Measurements from ENCODE around the gene EIF6. TPM values are rescaled to one million over a fixed set of nuclear protein-coding genes. Genes with fewer than 3 reads are reported as not detected.

Gene EIF6
- total and polyA plus RNA-seq, 9 of the 15 experiments (the other 6 are each of a cell fraction or from before 2014, with no cell fraction given): 165 to 832 (median 229) TPM

DNA sequence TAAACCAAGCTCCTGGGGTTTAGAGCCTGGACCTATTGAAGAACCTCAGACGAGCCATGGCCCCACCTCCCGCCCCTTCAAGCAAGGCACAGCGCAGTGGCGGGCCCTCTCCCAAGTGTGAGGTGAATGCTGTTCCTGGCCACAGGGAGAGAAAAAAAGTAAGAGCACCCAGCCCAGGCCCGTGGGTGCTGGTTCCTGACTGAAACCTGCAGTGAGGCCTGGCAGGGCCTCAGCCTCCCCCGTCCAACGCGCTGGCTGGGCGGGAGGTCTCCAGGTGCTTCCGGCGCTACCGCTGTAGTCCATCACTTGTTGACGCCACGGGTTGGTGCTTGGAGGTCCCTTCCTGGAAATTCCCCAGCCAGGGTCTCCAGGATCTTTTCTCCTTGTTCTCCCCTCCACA lies 13.2 kb upstream of the EIF6 start:
- FAIRE-seq (no peak), ATAC-seq (no peak), DNase-seq (ENCODE audit: extremely low read depth in 1 of 4, low spot score in 3 of 4) (no peak)
- H3K4me2 ChIP-seq (ENCODE audit: insufficient read depth, low read length): no peak overlapping the region
- intact Hi-C loops (cut with micrococcal nuclease) (no loop called here), in situ Hi-C loops (cut with MboI) (no loop called here)
- no peaks in the 10 kb centered on the region for H3K9me3 ChIP-seq (replicated peaks; ENCODE audit: control insufficient read depth, insufficient read depth, low read depth, low read length)
- H2AFZ ChIP-seq (ENCODE audit: low read depth, low read length): no peak overlapping the region
- no peak for TF ChIP-seq PHTF2 (CRISPR knock-in tag; IDR thresholded peaks at IDR 0.05)
- TF ChIP-seq ZNF347 (CRISPR knock-in tag; IDR thresholded peaks at IDR 0.05; ENCODE audit: low read depth): no peak
- no peak for TF ChIP-seq KDM4B (IDR thresholded peaks at IDR 0.05; ENCODE audit: borderline replicate concordance in 2 of 2, low read depth in 1 of 2)
- TF ChIP-seq NR2C2 (CRISPR knock-in tag; IDR thresholded peaks at IDR 0.05): no peak
- TF ChIP-seq NR2C2 (tag; IDR thresholded peaks at IDR 0.05): no peak
- TF ChIP-seq ZFX (CRISPR knock-in tag; IDR thresholded peaks at IDR 0.05): no peak
- TF ChIP-seq, protein P1, sequence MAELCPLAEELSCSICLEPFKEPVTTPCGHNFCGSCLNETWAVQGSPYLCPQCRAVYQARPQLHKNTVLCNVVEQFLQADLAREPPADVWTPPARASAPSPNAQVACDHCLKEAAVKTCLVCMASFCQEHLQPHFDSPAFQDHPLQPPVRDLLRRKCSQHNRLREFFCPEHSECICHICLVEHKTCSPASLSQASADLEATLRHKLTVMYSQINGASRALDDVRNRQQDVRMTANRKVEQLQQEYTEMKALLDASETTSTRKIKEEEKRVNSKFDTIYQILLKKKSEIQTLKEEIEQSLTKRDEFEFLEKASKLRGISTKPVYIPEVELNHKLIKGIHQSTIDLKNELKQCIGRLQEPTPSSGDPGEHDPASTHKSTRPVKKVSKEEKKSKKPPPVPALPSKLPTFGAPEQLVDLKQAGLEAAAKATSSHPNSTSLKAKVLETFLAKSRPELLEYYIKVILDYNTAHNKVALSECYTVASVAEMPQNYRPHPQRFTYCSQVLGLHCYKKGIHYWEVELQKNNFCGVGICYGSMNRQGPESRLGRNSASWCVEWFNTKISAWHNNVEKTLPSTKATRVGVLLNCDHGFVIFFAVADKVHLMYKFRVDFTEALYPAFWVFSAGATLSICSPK (IDR thresholded peaks at IDR 0.05; ENCODE audit: borderline replicate concordance): no peak
- H3K4me1 ChIP-seq (replicated peaks in 1 of 2; ENCODE audit: control insufficient read depth in 2 of 2, insufficient read depth in 2 of 2, low read length in 2 of 2): peaks cover 3 to 10% of the 10 kb centered on the region in 2 experiments; a peak in 4 of 5 replicates
- H3K4me3 ChIP-seq: no peak overlapping the region
- peak overlapping the region in 1 of 2 experiments; percentile 30; a peak in 1 of 4 replicates for H3K9ac ChIP-seq (ENCODE audit: insufficient read depth in 1 of 2, low read depth in 2 of 2, low read length in 2 of 2)
- peaks cover 3% of the 10 kb centered on the region for H3K9me1 ChIP-seq (ENCODE audit: control insufficient read depth, insufficient read depth, low read length)
- no peak overlapping the region for H3K27ac ChIP-seq (ENCODE audit: extremely low read depth, low read depth, low read length)
- no TSS peak for BruUV-seq (replicated peaks)
- H3K79me2 ChIP-seq (ENCODE audit: control insufficient read depth, insufficient read depth, low read length): no peaks in the 10 kb centered on the region
- H3K36me3 ChIP-seq (ENCODE audit: control insufficient read depth, insufficient read depth, low read length): peaks cover 2% of the 10 kb centered on the region; the same call in 1 of the 3 replicates
- 0 out of 2 replicates have a peak, but pooled peaks cover 4% of the 10 kb centered on the region for H4K20me1 ChIP-seq (replicated peaks; ENCODE audit: control insufficient read depth, insufficient read depth, low read length)
- 63% methylated on average over 14 of the region's 14 CpGs for WGBS (ENCODE audit: insufficient coverage, low coverage, missing lambda C conversion rate)
- CTCF ChIA-PET (ENCODE audit: low intra/inter-chr PET ratio): no interaction called here
- POLR2A ChIA-PET: interaction anchor here (1.0 to 1.1 kb wide), 3 partner anchors 9 to 60 kb away, joined by 3 to 6 read pairs (median 3); partner anchors contain the start of gene EIF6
- peaks cover 31 to 39% of the 10 kb centered on the region in 2 experiments for H3K27me3 ChIP-seq (ENCODE audit: control insufficient read depth in 2 of 2, insufficient read depth in 2 of 2, low read length in 2 of 2)

All from K562 (cell line).